Kidney epithelial cell (primary cell): ENCODE results near the gene LIPH. TPM values are rescaled to one million over a fixed set of nuclear protein-coding genes. Genes with fewer than 3 reads are reported as not detected.

Source experiments
- DNase-seq: peaks from one replicate; pipeline ENCODE4 v3.0.0-alpha.2; 2010; ENCODE audit warnings: low read depth
- H3K27me3 ChIP-seq: 2 replicates; pipeline ENCODE4 v1.6.0; 2011; ENCODE audit warnings: low read length; ENCODE audit not compliant: control insufficient read depth, insufficient read depth
- H3K36me3 ChIP-seq: 2 replicates; pipeline ENCODE4 v1.5.1; 2011; ENCODE audit warnings: low read length; ENCODE audit not compliant: control insufficient read depth, insufficient read depth
- H3K4me3 ChIP-seq: 2 replicates; pipeline ENCODE4 v1.5.1; 2011; ENCODE audit warnings: low read depth, mild to moderate bottlenecking, control low read depth, low read length
- total RNA-seq: library from RNA; depleted of rRNA; stranded (reverse); fragments of >200 nt; gene quantifications from 2 replicates; pipeline ENCODE4 v1.2.3, GENCODE V29; 2015
- TF ChIP-seq, protein P1 (sequence below): IDR thresholded peaks from 2 replicates; pipeline ENCODE4 v1.5.1; 2011; ENCODE audit warnings: mild to moderate bottlenecking, moderate library complexity, low read length, control low read depth, inconsistent platforms; ENCODE audit not compliant: insufficient read depth, poor library complexity, severe bottlenecking

LIPH gene
- total RNA-seq, 1 donor from 2014 or later: 4.3 TPM

DNA sequence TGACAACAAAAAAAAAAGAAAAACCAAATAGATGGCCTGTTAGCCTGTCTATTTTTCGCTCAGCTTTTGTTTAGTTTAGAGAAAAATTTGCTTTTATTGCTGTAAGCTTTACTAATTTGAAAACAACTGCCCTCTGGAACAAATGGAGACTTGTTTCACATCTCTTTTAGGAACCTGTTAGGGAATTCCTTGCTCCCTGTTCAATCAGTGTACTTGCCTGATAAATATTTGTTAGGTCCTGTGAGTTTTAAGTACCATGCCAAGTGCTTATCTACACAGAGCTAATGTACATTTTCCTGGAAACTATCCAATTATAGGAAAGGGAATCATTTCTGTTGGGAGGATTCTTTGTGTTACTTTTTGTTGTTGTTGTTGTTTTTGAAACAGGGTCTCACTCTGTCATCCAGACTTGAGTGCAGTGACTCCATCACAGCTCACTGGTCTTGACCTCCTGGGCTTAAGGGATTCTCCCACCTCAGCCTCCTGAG is 3.5 kb upstream of the LIPH start:
- Histone ChIP-seq H3K4me3 (no peak overlapping the region), H3K27me3 (no peaks in the 10 kb centered on the region), H3K36me3 (no peaks in the 10 kb centered on the region)
- TF ChIP-seq, protein P1, sequence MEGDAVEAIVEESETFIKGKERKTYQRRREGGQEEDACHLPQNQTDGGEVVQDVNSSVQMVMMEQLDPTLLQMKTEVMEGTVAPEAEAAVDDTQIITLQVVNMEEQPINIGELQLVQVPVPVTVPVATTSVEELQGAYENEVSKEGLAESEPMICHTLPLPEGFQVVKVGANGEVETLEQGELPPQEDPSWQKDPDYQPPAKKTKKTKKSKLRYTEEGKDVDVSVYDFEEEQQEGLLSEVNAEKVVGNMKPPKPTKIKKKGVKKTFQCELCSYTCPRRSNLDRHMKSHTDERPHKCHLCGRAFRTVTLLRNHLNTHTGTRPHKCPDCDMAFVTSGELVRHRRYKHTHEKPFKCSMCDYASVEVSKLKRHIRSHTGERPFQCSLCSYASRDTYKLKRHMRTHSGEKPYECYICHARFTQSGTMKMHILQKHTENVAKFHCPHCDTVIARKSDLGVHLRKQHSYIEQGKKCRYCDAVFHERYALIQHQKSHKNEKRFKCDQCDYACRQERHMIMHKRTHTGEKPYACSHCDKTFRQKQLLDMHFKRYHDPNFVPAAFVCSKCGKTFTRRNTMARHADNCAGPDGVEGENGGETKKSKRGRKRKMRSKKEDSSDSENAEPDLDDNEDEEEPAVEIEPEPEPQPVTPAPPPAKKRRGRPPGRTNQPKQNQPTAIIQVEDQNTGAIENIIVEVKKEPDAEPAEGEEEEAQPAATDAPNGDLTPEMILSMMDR: no peak
- no peak for DNase-seq

DNA sequence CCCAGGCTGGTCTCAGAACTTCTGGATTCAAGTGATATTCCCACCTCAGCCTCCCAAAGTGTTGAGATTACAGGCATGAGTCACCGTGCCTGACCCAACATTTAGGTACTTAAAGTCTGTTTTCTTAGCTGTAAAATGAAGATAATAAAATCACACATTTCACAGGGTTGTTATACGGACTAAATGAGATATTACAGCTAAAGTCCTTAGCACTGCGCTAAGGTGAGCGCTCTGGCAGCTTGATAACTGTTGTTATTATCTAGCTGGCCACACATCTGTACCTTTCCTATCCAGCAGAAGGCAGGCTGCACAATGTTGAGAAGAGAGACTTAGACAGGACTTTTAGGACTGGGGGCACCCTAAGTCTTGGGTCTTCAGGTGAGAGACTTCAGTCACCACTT is 2.7 kb upstream of the LIPH start:
- no peaks in the 10 kb centered on the region for H3K36me3 ChIP-seq
- TF ChIP-seq, protein P1: no peak
- no peak for DNase-seq
- H3K27me3 ChIP-seq: no peaks in the 10 kb centered on the region
- no peak overlapping the region for H3K4me3 ChIP-seq

DNA sequence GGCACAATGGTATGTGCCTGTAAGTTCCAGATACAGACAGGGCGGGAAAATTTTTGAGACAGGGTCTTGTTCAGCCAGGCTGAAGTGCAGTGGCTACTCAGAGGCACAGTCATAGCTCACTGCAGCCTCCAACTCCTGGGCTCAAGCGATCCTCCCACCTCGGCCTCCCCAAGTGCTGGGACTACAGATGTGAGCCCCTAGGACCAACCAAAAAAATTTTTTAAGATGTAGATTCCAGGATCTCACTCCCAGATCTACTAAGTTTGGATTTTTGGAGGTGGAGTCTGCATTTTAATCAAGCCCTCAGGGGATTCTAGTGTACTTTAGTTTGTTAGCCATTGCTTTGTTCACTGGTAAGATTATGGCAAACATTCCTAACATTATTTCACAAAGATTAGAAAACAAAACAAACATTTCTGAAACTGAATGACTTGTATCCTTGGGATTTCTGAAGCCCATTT is 2.7 kb downstream of the LIPH start:
- no peak for DNase-seq
- Histone ChIP-seq H3K4me3 (no peak overlapping the region), H3K36me3 (no peaks in the 10 kb centered on the region), H3K27me3 (no peaks in the 10 kb centered on the region)
- TF ChIP-seq, protein P1: no peak

DNA sequence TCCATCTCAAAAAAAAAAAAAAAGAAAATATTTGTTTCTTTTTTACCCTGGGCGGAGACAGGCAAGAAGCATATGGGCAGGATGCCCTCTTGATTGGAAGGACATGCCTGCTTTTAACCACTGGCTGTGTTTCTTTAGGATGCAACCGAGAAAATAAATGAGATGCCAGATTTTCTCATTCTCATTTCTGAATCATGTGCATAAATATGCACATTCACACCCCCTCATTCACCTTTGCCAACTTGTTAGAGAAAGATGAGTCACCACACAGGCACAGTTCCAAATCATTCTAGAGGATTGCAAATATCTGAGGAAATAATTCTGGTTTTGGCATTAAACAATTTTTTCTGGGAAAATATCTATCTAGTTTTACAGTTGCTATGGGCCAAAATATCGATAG is 3.3 kb downstream of the LIPH start:
- Histone ChIP-seq H3K4me3 (no peak overlapping the region), H3K36me3 (no peaks in the 10 kb centered on the region), H3K27me3 (no peaks in the 10 kb centered on the region)
- DNase-seq: peak; percentile 77
- TF ChIP-seq, protein P1: no peak

DNA sequence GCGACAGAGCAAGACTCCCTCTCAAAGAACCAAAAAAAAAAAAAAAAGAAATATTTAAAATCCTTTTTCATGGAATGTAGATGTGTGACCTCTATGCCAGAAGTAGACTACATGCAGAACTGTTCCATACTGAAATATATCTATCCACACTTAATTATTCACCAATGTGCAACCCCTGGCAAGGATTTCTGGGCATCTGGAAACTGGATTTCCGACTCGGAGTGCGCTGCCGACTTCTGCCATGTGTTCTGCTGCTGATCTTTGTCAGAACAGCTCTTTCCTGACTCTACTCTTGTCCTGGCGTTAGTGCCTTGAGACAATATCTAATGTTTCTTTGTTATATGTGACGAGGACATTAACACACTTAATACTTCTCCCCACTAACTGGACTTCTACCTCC is 11.7 kb downstream of the LIPH start:
- Histone ChIP-seq H3K36me3 (no peaks in the 10 kb centered on the region), H3K27me3 (no peaks in the 10 kb centered on the region), H3K4me3 (no peak overlapping the region)
- TF ChIP-seq, protein P1: no peak
- DNase-seq: no peak

DNA sequence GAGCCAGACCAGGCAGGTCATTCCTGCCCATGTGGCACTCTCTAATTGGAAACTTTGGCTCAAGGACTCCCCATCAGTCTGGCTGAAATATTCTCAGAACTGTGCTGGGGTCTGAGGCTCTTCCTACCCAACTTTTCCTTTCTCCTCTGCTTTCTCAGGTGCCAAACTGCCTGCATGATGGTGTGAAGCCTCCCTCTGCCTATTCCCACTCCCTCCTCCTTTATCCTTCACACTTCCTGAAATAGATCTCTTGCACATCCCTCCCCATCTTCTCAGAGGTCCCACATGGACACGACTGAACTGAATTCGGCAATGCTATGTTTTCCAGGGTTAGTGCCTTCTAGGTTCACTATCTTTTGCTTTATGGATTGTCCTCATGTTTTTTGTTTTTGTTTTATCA is 12.5 kb downstream of the LIPH start:
- no peak for DNase-seq
- TF ChIP-seq, protein P1: no peak
- no peaks in the 10 kb centered on the region for H3K36me3 ChIP-seq

More for the DNA sequence above, 12.5 kb downstream of the LIPH start:
- Histone ChIP-seq H3K27me3 (no peaks in the 10 kb centered on the region), H3K4me3 (no peak overlapping the region)
